Hematopoietic multipotent progenitor cell treated with erythropoietin and hydrocortisone succinate and interleukin-3 and kit ligand, for 6 days (in vitro differentiated cells): Measurements from ENCODE around the gene GFI1.
A peak's percentile ranks its signal among the peaks of the same experiment; 100 is the strongest.
"Not testable (repeated sequence)": the region's sequence is repeated elsewhere in the genome, so short reads cannot be mapped to it uniquely, and the experiment has no call there.

Experiments used
- DNase-seq: peaks from one replicate; pipeline ENCODE4 v3.0.0-alpha.2; 2015

GFI1 gene

DNA sequence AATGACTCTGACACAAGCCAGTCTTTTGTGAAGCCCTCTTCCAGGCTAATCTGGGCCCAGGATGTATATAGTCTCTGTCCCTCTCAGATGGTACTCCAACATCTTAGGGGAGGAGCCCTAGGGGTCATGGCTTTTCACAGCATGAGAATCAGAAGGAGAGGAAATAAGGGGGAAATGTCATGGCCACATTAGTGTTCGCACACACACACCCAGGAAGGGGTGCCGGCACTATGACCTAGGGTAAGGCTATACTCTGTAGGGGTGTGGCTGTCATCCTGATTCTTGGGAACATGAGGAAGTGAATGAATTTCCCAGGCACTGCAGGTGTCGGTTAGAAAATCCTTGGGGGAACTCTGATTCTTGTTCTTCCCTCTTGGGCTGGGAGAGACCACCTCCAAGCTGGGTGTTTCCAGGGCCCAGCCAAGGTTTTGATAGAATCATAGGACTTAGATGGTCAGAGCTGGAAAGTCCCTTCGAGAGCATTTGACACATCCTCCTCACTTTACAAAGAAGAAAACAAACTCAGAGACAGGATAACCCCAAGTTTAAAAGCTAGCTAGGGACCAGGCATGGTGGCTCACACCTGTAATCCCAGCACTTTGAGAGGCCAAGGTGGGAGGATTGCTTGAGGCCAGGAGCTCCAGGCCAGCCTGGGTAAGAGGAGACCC is 22.0 kb downstream of the GFI1 start:
- DNase-seq: no peak

DNA sequence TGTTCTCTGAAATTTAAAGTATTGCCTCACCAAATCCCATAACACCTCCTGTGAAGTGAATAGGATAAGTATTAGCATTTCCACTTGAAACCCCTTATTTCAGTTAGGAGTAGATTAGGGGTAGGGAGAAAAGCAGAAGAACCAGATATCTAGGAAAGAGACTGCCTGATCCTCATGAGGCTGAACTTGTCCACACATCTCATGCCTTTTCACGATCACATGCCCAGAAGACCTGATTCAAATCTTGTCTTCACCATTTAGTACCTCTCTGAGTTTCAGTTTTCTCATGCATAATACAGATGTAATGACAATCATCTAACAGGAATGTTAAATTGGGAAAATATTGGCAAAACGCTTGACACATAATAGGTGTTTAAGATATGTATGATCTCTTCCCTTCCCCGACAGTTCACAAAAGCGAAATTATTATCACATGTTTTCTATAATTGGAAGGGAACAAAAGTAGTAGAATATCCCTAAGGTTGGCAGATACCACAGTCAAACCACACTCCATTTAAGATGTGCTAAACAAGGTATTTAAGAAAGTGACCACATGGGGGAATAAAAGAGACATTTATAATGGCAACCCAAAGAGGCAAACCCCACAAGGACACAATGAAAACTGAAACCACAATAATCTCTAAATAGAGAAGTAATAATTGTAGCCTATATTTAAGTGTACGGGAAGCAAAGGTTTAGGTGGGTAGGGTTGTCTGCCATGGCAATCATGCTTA is 25.2 kb downstream of the GFI1 start:
- DNase-seq: peak; percentile 76

DNA sequence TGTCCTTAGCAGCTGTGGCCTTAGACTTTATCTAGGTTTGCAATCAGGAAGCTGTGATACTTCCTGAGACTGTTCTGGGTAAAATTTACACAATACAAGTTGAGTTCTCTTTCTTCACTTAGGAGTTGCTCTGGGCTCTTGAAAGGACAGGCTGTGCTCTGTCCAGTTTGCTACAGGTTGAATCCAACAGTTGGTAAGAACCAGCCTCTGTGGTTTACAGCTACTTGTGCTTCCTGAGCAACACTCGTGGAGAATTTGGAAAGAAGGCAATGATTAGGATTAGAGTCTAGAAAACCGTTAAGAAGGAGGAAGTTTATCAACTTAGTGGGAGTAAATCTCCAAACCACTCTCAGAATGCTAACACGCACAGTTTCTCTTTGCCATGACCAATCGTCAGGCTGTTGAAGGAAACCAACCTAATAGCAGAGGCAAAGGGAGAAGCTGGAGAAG is 26.8 kb downstream of the GFI1 start:
- peak; percentile 79 for DNase-seq

DNA sequence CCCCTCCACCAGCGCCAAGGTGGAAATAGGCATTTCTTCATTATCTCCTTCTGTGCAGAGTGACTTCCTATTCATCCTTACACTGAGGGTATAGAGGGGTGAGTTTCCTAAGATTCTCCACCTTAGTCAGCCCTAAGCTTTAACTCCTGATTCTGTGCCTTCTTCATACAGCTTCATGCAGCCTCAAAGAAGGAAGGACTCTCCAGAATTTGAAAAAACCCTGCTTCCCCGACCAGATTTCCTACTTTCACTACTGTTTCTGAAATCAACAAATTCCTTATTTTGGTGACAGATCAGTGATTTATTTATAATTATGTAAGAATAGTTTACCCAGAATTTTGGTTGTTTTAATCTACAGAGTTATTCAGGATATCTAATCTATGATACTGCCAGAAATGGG is 28.6 kb downstream of the GFI1 start:
- DNase-seq: no peak

DNA sequence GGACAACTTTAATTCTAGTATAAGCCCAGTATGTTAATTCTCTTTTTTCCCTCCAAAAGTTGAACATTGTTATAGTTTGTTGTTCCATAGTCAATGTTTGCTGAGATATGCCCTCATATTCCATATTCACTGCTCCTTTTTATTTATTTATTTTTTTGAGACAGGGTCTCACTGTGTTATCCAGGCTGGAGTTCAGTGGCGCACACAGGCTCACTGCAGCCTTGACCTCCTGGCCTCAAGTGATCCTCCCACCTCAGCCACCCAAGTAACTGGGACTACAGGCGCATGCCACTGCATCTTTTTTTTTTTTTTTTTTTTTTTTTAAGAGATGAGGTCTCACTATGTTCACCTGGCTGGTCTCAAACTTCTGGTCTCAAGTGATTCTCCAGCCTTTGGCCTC is 38.7 kb downstream of the GFI1 start:
- DNase-seq: no peak

DNA sequence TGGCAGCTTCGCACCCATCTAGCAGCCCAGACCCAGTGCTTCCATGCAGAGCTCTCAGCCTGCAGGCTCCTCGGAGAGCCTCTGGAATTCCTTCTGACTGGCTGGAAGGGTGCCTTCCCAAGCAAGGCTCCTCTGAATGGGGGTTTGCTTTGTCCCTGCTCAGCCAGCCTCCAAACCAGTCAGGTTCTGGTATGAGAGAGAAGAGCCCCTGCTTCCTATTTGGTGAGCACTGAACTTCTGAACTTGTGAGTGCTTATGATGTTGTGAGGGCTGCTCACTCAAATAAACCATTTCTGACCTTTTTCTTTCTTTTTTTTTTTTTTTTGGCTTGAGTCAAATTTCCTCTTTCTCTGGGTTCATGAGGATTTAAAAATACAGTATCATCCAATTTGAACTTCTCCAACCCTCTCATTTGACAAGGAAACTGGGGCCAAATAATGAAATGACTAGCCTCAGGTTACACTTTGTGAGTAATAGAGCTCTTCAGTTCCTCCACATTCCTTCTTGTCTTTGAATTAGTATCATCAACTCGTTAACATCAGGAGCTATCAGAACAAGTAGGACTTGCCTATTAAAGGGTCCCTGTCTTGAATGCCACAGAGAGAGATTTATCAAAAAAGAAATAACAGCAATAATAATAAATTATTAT is 39.6 kb downstream of the GFI1 start:
- no peak for DNase-seq

DNA sequence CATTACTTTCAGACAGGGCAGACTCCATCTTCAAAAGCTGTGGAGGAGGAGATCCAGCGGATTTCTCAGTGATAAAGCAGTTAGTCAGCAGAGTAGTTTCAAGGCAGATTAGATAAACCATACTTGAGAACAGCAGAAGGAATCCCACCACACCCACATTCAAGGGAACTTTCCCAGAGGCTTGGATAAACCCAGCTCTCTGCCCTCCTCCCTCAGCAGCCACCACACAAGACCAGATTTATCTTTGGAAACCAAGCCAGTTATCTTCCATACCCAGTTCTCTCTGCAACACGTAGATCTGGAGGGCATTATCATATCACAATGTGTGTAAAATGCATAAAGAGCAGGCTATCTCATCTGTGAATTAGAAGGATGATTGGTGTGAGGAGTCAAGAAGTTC is 40.2 kb downstream of the GFI1 start:
- DNase-seq: peak; percentile 74

DNA sequence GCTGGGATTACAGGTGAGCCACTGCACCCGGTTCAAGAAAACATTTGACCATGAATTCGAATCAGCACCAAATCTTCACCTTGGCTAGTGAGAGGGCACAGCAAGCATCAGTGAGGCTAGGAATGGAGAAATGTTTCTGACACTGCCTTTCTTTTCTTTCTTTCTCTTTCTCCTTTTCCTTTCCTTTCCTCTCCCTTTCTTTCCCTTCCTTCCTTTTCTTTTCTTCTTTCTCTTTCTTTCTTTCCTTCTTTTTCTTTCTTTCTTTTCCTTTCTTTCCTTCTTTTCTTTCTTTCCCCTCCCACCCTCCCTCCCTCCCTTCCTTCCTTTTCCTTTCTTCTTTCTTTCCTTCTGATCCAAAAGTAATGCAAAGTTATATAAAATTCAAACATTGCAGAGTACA is 40.9 kb downstream of the GFI1 start:
- DNase-seq: no peak

DNA sequence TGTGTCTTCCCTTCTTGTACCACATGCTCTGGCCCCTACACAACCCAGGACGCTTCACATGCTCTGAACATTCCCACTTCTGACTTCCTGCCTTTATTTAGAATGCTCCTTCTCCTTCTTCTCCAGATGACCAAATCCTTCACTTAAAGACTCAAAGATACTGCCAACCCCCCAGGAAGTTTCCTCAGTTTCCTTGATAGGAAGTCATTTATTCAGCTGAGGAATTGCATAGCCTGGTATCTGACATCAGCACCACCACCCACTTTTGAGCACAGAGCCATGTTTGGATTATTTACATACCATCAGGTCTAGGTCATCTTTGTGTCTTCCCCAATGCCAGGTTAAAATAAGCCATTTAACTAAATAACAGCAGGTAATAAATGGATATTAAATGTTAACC is 42.4 kb downstream of the GFI1 start:
- no peak for DNase-seq

DNA sequence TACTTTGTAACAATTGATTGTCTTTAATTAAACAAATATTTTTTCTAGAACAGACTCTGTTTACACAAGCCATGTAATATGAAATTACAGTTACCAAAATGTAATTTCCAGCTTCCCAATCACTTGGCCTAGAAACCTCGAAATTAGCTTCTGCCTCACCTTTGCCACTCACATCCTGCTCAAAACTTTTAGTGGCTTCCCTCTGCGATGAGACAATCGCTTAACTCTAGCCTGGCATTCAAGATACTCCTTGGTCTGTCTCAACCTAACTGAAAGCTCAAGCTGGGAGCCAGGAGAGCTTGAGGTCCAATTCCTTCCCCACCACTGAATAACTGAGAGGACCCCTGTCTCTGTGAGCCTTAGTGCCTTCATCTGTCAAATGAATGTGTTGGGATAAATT is 42.8 kb downstream of the GFI1 start:
- DNase-seq: no peak

DNA sequence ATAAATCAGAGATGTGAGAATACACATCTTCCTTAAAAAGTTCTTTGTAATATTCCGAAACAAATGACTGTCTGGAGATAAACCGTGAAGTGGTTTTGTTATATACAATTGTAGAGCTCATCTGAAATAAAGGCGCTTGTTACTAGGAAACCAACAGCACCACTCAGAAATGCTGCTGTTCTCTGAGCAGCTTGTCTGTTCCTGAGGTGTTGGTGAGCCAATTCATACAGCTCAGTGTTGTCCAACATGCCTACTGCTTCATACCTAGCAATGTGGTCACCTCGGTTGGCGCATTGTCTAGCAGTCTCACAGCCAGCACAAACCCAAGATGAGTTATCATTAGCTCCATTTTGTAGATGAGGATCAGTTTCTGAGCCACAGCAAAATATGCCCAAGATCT is 44.4 kb downstream of the GFI1 start:
- DNase-seq: no peak

DNA sequence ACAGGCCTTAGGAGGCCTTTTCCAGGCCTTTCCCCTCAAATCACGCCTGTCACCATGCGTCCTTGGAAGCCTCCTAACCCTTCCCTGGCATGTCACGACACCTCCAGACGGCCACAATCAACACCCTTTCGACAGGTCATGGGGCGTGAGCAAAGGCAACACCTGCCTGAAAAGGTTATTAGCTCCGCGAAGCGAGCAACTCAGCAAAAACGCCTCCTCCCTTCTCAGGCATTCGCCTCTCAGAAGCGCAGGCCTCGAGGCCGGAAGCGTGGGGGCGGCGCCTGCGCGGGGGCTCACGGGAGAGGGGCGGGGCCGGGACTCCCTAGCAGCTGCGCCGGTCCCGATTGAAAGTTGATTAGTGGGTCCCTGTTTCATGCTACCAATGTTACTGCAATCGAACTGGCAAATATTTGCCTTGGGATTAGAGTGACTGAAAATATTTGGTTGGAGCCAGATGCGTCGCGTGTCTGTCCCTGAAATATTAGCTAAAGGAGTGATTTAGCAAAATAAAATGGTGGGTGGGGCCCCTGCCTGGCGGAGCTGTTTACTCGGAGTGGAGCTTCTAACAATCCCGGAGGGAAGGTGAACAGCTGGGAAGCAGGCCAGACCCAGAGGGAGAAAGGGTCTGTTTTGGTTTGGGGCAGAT is 44.9 kb downstream of the GFI1 start:
- no peak for DNase-seq

DNA sequence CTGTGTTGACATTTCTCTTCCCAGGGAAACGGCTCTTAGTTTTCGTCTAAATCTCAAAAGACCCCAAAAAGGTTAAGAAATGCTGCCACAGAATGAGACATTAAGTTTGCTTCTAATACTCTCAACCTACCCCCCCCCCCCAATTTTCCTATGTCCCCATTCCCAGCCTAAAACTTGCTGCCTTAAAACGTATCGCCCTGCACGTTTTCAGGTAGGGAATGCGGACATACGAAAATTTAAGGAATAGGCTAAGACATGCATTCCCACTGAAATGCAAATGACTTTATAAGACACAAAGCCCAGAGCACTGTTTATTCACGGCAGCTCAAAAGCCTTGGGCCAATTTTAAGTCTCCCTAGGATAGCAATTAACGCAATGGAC is 45.4 kb downstream of the GFI1 start:
- DNase-seq: no peak

DNA sequence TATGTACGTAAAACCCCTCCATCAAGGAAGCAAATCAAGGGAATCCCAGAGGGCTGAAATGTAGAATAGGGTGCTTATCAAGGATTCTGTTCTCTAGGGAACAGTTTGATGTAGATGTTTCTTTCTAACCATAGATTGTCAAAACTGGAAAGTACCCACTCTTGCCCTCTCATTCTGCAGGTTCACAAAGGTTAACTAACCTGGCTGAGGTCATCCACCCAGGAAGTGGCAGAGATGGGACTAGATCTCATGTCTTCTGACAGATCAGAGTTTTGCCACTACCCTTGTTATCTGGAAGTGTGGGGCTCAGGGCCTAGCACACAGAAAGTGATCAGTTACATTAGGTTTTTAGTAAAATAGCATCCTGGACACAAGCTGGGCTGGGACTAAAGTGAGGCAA is 47.4 kb downstream of the GFI1 start:
- DNase-seq: no peak

DNA sequence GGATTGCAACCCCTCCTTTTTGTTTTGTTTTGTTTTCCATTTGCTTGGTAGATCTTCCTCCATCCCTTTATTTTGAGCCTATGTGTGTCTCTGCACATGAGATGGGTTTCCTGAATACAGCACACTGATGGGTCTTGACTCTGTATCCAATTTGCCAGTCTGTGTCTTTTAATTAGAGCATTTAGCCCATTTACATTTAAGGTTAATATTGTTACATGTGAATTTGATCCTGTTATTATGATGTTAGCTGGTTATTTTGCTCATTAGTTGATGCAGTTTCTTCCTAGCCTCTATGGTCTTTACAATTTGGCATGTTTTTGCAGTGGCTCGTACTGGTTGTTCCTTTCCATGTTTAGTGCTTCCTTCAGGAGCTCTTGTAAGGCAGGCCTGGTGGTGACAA is 52.2 kb downstream of the GFI1 start:
- DNase-seq: not testable (repeated sequence)

DNA sequence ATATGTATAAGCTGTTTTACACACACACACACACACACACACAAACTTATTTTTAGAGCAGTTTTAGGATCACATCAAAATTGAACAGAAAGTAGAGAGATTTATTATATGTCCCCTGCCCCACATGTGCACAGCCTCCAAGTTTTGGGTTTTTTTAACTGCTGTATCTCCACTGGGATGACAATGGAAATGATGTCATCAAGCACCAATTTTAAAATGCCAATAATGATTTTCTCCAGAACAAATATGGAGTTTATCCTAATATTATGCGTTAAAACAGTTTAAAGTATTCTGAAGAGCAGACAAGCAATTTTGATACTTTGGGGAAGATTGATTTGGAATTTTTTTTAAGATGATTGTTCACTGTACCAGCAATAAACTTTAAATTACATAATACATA is 56.7 kb downstream of the GFI1 start:
- no peak for DNase-seq

DNA sequence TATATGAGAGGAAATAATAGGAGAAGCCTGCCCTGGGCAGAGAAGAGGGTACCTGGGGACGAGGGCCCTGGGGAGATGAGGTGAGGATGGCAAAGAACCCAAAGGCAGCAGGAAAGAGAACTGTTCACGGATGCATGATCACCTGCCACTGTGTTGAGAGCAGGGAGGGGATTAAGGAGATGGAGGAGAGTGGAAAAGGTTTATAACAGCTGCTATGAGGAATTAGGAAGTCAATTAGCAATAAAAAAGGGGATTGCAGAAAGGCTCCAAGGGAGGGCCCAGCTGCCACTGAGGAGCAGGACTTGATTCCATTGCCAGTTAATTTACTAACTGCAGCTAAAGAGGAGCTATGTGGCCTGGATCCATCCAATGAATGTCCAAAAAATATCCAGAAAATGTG is 61.1 kb downstream of the GFI1 start:
- DNase-seq: no peak
